Lower leg skin (tissue), 3 donors: ENCODE data around the gene ARID1B.

ENCODE experiments used
- POLR2A ChIP-seq, 2 donors: fragments of 450-650 bp; IDR thresholded peaks; one replicate each; pipeline ENCODE4 v1.6.1; 2016 to 2017; ENCODE audit warnings: antibody characterized with exemption in 2 of 2, mild to moderate bottlenecking in 1 of 2, moderate library complexity in 1 of 2
- TF ChIP-seq, protein P1 (sequence below), 3 donors: fragments of 450-650 bp; IDR thresholded peaks; one replicate each; pipeline ENCODE4 v1.5.1; 2016; ENCODE audit warnings: antibody characterized with exemption in 3 of 3, mild to moderate bottlenecking in 3 of 3, moderate library complexity in 2 of 3

DNA sequence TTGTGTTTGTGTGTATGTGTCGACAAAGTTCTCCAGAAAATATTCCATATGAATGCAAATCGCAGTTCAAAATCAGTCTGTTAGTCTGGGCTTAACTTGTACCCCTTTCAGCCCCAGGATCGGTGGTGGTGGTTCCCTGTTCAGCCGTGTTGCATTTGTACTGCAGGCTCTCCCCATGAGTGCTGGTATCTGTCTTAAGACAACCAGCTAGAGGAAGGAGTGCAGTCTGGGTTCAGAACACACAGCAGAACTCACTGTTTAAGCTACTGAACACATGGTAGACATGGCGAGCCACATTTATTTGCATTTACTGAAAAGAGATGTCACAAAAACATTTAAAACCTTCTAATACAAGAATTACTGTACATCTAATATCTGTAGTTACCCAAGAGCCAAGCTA lies 192.1 kb downstream of the ARID1B start:
- TF ChIP-seq, protein P1, sequence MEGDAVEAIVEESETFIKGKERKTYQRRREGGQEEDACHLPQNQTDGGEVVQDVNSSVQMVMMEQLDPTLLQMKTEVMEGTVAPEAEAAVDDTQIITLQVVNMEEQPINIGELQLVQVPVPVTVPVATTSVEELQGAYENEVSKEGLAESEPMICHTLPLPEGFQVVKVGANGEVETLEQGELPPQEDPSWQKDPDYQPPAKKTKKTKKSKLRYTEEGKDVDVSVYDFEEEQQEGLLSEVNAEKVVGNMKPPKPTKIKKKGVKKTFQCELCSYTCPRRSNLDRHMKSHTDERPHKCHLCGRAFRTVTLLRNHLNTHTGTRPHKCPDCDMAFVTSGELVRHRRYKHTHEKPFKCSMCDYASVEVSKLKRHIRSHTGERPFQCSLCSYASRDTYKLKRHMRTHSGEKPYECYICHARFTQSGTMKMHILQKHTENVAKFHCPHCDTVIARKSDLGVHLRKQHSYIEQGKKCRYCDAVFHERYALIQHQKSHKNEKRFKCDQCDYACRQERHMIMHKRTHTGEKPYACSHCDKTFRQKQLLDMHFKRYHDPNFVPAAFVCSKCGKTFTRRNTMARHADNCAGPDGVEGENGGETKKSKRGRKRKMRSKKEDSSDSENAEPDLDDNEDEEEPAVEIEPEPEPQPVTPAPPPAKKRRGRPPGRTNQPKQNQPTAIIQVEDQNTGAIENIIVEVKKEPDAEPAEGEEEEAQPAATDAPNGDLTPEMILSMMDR (IDR thresholded peaks at IDR 0.05) = no peak
- no peak for TF ChIP-seq POLR2A (IDR thresholded peaks at IDR 0.05)
